ENCODE data around the gene LRFN4.

DNA sequence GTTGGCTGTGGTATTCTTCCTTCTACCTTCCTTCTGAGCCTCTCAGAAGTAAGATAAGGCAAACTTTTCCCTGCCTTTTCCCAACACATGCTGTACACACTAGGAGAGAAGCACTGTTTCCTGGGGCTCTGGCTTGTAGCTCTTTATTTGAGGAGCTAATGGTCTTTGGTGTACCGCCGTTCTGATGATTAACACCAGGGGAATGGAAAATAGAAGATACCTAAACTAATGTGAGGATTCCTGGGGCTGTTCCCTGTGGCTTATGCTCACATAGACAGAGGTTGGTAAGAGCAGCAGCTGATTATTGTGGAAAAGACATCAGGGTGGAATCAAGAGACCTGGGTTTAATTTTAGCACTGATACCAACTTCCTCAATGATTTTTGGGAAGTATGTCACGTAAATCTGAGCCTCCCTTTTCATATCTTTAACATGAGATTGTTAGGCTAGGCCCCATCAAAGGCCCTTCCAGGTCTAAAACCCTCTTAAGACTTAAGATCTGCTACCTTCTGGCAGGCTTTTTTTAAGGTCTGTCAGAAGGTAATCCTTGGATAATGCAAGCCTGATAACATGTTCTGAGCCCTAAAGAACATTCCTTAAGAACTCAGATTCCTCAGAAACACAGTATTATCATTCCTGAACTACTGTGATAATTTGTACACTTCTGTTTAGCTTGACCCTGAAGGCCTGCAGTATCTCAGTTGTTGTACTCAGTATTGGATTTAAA is 38.5 kb upstream of the LRFN4 start:
- TF ChIP-seq, protein P1, sequence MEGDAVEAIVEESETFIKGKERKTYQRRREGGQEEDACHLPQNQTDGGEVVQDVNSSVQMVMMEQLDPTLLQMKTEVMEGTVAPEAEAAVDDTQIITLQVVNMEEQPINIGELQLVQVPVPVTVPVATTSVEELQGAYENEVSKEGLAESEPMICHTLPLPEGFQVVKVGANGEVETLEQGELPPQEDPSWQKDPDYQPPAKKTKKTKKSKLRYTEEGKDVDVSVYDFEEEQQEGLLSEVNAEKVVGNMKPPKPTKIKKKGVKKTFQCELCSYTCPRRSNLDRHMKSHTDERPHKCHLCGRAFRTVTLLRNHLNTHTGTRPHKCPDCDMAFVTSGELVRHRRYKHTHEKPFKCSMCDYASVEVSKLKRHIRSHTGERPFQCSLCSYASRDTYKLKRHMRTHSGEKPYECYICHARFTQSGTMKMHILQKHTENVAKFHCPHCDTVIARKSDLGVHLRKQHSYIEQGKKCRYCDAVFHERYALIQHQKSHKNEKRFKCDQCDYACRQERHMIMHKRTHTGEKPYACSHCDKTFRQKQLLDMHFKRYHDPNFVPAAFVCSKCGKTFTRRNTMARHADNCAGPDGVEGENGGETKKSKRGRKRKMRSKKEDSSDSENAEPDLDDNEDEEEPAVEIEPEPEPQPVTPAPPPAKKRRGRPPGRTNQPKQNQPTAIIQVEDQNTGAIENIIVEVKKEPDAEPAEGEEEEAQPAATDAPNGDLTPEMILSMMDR (IDR thresholded peaks at IDR 0.05 in 2 of 3, conservative IDR thresholded peaks at IDR 0.05 in 1 of 3; ENCODE audit: control insufficient read depth in 2 of 3, extremely low read depth in 1 of 3, insufficient read depth in 1 of 3, low read depth in 3 of 3, low read length in 3 of 3), result no peak
- no peak for TF ChIP-seq EZH2 (IDR thresholded peaks at IDR 0.05; ENCODE audit: borderline replicate concordance, control insufficient read depth, low read depth, low read length)
- TF ChIP-seq SMC3 (IDR thresholded peaks at IDR 0.05; ENCODE audit: borderline replicate concordance, low read length), result no peak
- no peak for TF ChIP-seq EGR1 (IDR thresholded peaks at IDR 0.05; ENCODE audit: borderline replicate concordance in 1 of 2, low read depth in 2 of 2, low read length in 2 of 2)
- no peak for TF ChIP-seq IRF4 (IDR thresholded peaks at IDR 0.05; ENCODE audit: low read depth, low read length)
- TF ChIP-seq POLR2A (IDR thresholded peaks at IDR 0.05; ENCODE audit: low read depth, low read length), result no peak
- no peak for TF ChIP-seq TARDBP (IDR thresholded peaks at IDR 0.05; ENCODE audit: borderline replicate concordance)
